OCI-LY1 (cell line): ENCODE results near the gene POU2AF1.

Source experiments
- CTCF ChIP-seq: fragments of 200-600 bp; sonication (generic), shearing (Covaris generic); IDR thresholded peaks from 2 replicates; pipeline ENCODE4 v1.5.1; 2017; ENCODE audit warnings: mild to moderate bottlenecking, antibody characterized with exemption, low read length, moderate library complexity, mixed read lengths
- EZH2 ChIP-seq: fragments of 200-600 bp; sonication (generic), shearing (Covaris generic); IDR thresholded peaks from 2 replicates; pipeline ENCODE4 v1.8.0; 2017; ENCODE audit warnings: borderline replicate concordance, mixed run types, mild to moderate bottlenecking, antibody characterized with exemption, low read length, moderate library complexity, mixed read lengths

- TF ChIP-seq CTCF (no peak), EZH2 (no peak)
Measured at GRCh38 chr11:111344032-111344431, 35.0 kb downstream of the POU2AF1 start.
